ENCODE measurements around the gene P2RX7. TPM values are rescaled to one million over a fixed set of nuclear protein-coding genes. Genes with fewer than 3 reads are reported as not detected.

Gene P2RX7
- total and polyA plus RNA-seq, 9 of the 15 experiments (the other 6 are each of a cell fraction or from before 2014, with no cell fraction given): 0.04 to 0.65 (median 0.30) TPM

DNA sequence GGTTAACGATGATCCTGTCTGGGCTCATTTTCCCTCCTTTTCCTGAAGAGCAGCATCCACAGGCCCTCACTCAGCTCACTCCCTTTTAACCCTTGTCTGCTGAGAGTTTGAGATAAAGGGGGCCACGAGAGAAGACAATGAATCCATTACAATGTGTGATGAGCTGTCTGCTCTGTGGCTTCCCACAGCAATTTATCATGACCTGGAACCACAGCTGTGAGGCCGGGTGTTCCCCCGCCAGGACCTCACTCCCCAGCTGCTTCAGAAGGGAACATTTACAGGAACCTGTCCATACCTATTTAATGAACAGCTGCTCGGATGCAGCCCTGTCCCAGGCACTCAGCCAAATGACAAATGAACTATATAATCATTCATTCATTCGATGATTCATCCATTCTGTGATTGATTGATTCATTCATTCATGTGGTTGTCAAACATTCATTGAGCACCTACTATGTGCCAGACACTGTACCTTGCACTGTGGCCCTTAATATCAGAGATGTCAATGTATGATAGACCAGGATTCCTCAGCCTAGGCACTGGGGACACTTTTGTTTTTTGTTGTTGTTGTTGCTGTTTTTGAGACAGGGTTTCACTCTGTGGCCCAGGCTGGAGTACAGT is 18.5 kb upstream of the P2RX7 start (continued):
- TF ChIP-seq KAT7 (CRISPR knock-in tag; IDR thresholded peaks at IDR 0.05; ENCODE audit: borderline replicate concordance): no peak
- TF ChIP-seq SMARCA4 (IDR thresholded peaks at IDR 0.05): no peak
- no peak for TF ChIP-seq TBP (optimal IDR thresholded peaks at IDR 0.05; ENCODE audit: low read depth, low read length)
- TF ChIP-seq, protein P1, sequence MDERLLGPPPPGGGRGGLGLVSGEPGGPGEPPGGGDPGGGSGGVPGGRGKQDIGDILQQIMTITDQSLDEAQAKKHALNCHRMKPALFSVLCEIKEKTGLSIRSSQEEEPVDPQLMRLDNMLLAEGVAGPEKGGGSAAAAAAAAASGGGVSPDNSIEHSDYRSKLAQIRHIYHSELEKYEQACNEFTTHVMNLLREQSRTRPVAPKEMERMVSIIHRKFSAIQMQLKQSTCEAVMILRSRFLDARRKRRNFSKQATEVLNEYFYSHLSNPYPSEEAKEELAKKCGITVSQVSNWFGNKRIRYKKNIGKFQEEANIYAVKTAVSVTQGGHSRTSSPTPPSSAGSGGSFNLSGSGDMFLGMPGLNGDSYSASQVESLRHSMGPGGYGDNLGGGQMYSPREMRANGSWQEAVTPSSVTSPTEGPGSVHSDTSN (CRISPR knock-in tag; IDR thresholded peaks at IDR 0.05; ENCODE audit: low read depth): no peak
- TF ChIP-seq, protein P1 (tag; conservative IDR thresholded peaks at IDR 0.05; ENCODE audit: low read depth): 0 out of 2 replicates have a peak, but pooled peaks have one; percentile 46
- TF ChIP-seq ZNF395 (CRISPR knock-in tag; IDR thresholded peaks at IDR 0.05): 0 out of 2 replicates have a peak, but pooled peaks have one; percentile 61
- no peak for TF ChIP-seq JUND (IDR thresholded peaks at IDR 0.05; ENCODE audit: borderline replicate concordance, low read depth, low read length)
- TF ChIP-seq JUND (tag; IDR thresholded peaks at IDR 0.05; ENCODE audit: borderline replicate concordance, low read depth, low read length): no peak
- TF ChIP-seq HDGF (IDR thresholded peaks at IDR 0.05): no peak
- TF ChIP-seq FOXJ2 (tag; IDR thresholded peaks at IDR 0.05): no peak
- TF ChIP-seq ZNF408 (CRISPR knock-in tag; IDR thresholded peaks at IDR 0.05; ENCODE audit: low read depth): no peak
- no peak for TF ChIP-seq KLF6 (CRISPR knock-in tag; IDR thresholded peaks at IDR 0.05; ENCODE audit: borderline replicate concordance)
- no peak for TF ChIP-seq ZNF79 (CRISPR knock-in tag; IDR thresholded peaks at IDR 0.05; ENCODE audit: low read depth)
- TF ChIP-seq BHLHE40 (IDR thresholded peaks at IDR 0.05; ENCODE audit: low read length): peak; percentile 41; the same call in 1 of the 2 replicates
- no peak for TF ChIP-seq ZBTB12 (CRISPR knock-in tag; IDR thresholded peaks at IDR 0.05)
- TF ChIP-seq CHD4 (IDR thresholded peaks at IDR 0.05; ENCODE audit: insufficient read depth, insufficient replicate concordance, low read depth, low read length, poor library complexity, severe bottlenecking): no peak
- peak; percentile 25; the same call in 1 of the 2 replicates for TF ChIP-seq CTBP1 (IDR thresholded peaks at IDR 0.05; ENCODE audit: borderline replicate concordance)
- TF ChIP-seq ID3 (CRISPR knock-in tag; IDR thresholded peaks at IDR 0.05): no peak
- TF ChIP-seq ID3 (tag; IDR thresholded peaks at IDR 0.05): peak; percentile 23; the same call in 1 of the 2 replicates
- TF ChIP-seq ZNF785 (CRISPR knock-in tag; IDR thresholded peaks at IDR 0.05): no peak
- TF ChIP-seq SRSF7 (optimal IDR thresholded peaks at IDR 0.05; ENCODE audit: low read depth, low read length): no peak
- no peak for TF ChIP-seq SIN3B (IDR thresholded peaks at IDR 0.05; ENCODE audit: low read depth)
- TF ChIP-seq JUNB (CRISPR knock-in tag; conservative IDR thresholded peaks at IDR 0.05): no peak
- no peak for TF ChIP-seq MECOM (CRISPR knock-in tag; IDR thresholded peaks at IDR 0.05)
- TF ChIP-seq ZNF507 (tag; conservative IDR thresholded peaks at IDR 0.05): no peak
